GM12892 (cell line): ENCODE results near the gene HHIPL1.
A peak's percentile ranks its signal among the peaks of the same experiment; 100 is the strongest.
"Not testable (repeated sequence)": the region's sequence is repeated elsewhere in the genome, so short reads cannot be mapped to it uniquely, and the experiment has no call there.

Experiments
- DNase-seq: peaks from one replicate; pipeline ENCODE4 v3.0.0; 2011; ENCODE audit not compliant: insufficient read length
- FAIRE-seq: peaks from 2 replicates; lab custom pipeline; 2011; peaks lifted over from hg19 to GRCh38; lab: Jason Lieb, UNC
- POLR2A ChIP-seq: IDR thresholded peaks from 2 replicates; pipeline ENCODE4 v1.6.1; 2011; ENCODE audit warnings: low read depth, low read length, control low read depth
- POLR2AphosphoS5 ChIP-seq: IDR thresholded peaks from 2 replicates; pipeline ENCODE4 v1.6.1; 2011; ENCODE audit warnings: low read depth, low read length, control low read depth
- TAF1 ChIP-seq: IDR thresholded peaks from 2 replicates; pipeline ENCODE4 v1.6.1; 2011; ENCODE audit warnings: low read depth, mild to moderate bottlenecking, control low read depth, low read length, borderline replicate concordance

The HHIPL1 gene

GRCh38 chr14:99659333-99659741 lies 14.4 kb downstream of the HHIPL1 start:
- no peak for TF ChIP-seq TAF1
- no peak for TF ChIP-seq POLR2A
- TF ChIP-seq POLR2AphosphoS5: no peak
- no peak for DNase-seq
- no peak for FAIRE-seq

DNA sequence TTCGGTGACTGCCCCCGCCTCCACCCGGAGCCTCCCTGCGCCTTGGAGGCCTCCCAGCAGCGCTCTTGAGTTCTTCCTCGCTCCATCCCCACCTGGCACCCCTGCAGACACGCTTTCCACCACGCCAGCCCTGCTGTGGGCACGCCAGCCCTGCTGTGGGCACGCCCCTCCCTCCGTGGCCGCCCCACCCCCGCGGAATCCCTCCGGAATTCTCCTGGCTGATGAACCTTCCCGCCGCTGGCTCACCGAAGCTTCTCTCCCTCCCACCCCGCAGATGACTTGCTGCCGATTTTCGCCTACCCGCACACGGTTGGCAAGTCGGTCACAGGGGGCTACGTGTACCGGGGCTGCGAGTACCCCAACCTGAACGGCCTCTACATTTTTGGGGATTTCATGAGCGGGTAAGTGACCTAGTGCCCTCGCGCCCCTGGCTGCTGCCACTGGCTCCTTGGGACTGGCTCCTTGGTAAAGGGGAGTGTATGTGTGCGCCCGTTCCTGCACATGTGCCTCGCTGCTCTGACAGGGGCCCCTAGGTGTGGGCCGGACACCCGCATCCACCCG lies 15.2 kb downstream of the HHIPL1 start:
- DNase-seq: no peak
- no peak for TF ChIP-seq POLR2AphosphoS5
- TF ChIP-seq TAF1: no peak
- no peak for TF ChIP-seq POLR2A
- FAIRE-seq: no peak

- DNase-seq (no peak), FAIRE-seq (no peak)
- TF ChIP-seq POLR2AphosphoS5 (no peak), TAF1 (no peak), POLR2A (no peak)
Observed at GRCh38 chr14:99660794-99661193, 15.9 kb downstream of the HHIPL1 start.

DNA sequence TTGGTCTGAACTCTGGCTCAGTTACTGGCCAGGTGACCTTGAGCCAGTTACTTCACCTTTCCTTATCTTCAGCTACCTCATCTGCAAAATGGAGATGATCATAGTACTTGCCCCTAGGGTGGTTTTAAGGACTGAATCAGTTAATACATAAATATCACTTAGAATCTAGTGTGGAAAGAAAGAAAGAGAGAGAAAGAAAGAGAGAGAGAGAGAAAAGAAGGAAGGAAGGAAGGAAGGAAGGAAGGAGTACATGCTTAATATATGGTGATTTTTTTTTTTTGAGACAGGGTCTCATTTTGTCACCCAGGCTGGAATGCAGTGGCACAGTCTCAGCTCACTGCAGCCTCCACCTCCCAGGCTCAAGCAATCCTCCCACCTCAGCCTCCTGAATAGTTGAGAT lies 16.3 kb downstream of the HHIPL1 start:
- not testable (repeated sequence) for FAIRE-seq, DNase-seq

- no peak for TF ChIP-seq POLR2AphosphoS5
- no peak for TF ChIP-seq POLR2A
- TF ChIP-seq TAF1: no peak
- FAIRE-seq (no peak), DNase-seq (no peak)
Observed at GRCh38 chr14:99662846-99663245, 17.9 kb downstream of the HHIPL1 start.

DNA sequence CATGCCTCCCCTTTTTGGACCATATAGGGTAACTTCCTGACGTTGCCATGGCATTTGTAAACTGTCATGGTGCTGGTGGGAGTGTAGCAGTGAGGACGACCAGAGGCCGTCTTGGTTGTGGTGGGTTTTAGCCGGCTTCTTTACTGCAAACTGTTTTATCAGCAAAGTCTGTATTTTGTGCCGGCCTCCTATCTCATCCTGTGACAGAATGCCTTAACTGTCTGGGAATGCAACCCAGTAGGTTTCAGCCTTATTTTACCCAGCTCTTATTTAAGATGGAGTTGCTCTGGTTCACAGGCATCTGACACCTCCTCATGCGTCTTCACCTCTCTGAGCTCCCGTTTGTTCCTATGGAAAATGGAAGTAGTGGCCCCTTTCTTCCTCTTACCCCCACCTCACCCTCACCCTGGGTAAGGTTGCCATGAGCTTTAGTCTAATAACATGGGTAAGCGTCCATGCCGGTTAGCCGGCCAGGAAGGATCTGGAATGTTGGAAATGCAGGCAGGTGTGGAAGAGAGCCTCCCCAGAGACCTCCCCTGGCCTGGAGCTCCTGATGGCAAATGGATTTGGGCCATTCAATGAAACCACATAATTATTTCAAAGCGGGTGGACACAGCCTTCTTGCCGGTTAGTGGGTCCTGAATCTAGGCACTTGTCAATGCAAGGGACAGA lies 18.6 kb downstream of the HHIPL1 start:
- DNase-seq (no peak), FAIRE-seq (no peak)
- TF ChIP-seq POLR2AphosphoS5 (no peak), TAF1 (no peak), POLR2A (no peak)

DNA sequence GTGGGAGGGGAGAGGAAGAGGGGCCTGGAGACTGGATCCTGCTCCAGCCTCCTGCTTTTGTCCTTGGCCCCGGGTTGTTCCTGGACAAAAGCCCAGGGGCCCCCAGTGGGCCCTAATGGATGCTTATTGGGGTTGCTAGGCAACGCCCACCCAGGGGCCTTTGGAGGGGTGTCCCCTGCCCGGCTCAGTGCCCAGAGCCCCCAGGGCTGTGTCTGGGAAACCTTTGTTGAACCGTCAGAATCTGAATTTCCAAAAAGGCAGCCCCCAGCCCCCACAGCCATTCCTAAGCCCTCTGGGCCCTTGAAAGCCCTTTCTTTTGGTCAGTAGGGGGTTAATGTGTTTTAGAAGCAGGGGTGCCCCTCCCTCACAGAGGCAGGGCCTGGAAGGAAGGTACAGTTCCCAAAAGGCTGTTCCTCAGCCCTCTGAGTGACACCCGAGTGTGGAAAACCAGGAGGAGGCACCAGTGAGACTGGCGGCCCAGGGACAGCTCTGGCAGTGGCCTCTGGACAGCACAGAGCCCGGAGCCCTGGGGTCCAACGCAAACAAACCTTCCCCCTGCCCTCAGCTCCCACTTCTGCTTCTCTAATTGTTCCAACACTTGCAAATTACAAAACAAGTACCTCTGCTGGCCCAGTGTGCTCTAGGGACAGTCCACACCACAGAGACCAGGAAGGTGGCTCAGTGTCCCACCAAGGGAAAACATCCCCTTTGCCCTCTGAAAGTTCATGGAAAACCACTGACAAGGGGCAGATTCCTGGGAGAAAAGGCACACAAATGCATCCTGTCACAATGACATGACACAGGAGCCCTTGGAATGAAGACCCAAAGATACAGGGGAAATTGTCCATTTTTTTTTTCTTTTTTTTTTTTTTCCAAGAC lies 19.4 kb downstream of the HHIPL1 start:
- TF ChIP-seq TAF1 (no peak), POLR2A (no peak), POLR2AphosphoS5 (no peak)
- FAIRE-seq: no peak
- no peak for DNase-seq

DNA sequence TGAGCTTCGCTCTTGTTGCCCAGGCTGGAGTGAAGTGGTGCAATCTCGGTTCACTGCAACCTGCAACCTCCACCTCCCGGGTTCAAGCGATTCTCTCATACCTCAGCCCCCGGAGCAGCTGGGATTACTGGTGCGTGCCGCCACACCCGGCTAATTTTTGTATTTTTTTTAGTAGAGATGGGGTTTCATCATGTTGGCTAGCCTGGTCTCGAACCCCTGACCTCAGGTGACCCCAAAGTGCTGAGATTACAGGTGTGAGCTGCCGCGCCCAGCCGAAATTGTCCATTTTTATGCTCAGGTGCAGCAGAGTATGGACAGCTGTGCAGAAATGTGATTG lies 20.0 kb downstream of the HHIPL1 start:
- DNase-seq (no peak), FAIRE-seq (peak; percentile 67)
- TF ChIP-seq POLR2AphosphoS5 (no peak), TAF1 (no peak), POLR2A (no peak)

GRCh38 chr14:99666533-99666932 lies 21.6 kb downstream of the HHIPL1 start:
- no peak for FAIRE-seq
- no peak for DNase-seq
- TF ChIP-seq POLR2AphosphoS5: no peak

- DNase-seq (no peak), FAIRE-seq (no peak)
- TF ChIP-seq TAF1 (no peak), POLR2AphosphoS5 (no peak), POLR2A (no peak)
Observed at GRCh38 chr14:99667045-99667444, 22.1 kb downstream of the HHIPL1 start.

DNA sequence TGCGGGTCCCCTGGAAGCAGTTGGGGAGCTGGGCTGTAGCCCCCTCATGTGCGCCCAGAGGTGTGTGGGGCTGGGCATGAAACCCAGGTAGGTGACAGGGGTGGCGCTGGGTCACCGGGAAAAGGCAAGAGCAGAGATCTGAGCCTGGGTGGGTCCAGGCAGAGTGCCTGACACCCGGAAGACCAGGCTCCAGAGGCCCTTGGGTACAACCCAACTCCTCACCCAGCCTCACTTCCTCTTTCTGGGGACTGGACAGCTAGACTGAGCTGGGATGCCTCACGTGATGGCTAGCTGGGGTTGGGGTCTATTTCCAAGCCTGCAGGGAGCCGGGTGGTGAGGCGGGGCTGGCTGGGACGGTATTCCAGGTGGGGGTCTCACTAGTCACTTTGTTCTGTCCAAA lies 22.9 kb downstream of the HHIPL1 start:
- TF ChIP-seq TAF1: no peak
- FAIRE-seq (no peak), DNase-seq (no peak)
